DMS 273 (cell line): ENCODE measurements around the gene NPW.

Experiments
- DNase-seq: peaks from one replicate; lab custom pipeline; 2025; ENCODE audit not compliant: unreplicated experiment; lab: John Stamatoyannopoulos, UW

Gene NPW

DNA sequence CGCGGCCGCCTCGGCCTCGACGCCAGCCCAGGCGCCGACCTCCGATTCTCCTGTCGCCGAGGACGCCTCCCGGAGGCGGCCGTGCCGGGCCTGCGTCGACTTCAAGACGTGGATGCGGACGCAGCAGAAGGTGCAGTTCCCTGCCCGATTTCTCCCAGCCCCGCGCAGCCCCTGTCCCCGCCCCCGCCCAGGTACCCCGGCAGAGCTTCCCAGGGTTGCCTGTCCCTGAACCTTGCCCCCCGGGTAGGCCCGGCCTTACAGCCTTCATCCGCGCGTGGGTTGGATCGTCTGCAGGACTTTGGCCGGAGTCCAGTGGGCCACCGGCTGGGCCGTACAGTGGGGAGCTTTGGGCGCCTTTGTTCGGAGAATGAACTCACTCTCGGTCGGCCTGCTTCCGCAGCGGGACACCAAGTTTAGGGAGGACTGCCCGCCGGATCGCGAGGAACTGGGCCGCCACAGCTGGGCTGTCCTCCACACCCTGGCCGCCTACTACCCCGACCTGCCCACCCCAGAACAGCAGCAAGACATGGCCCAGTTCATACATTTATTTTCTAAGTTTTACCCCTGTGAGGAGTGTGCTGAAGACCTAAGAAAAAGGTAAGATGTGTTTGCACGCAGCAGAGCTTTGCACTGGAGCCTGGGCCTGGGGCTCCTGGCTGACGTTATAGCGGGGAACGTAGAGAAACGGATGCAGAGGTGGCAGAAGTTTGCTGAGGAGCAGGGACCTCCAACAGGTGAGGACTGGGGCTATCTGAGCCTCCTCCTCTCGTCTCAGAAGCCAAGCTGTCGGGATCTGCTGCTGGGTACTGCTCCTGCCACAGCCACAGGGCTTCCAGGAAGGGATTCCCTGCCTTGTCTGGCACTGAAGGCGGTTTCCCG, 35.0 kb upstream of the NPW start:
- DNase-seq, result peak; percentile 85

- DNase-seq, result no peak
Observed at GRCh38 chr16:1985466-1986150, 34.0 kb upstream of the NPW start.

GRCh38 chr16:1987198-1987597, 32.4 kb upstream of the NPW start:
- DNase-seq, result no peak

- peak; percentile 75 for DNase-seq
Observed at GRCh38 chr16:1989209-1990100, 30.1 kb upstream of the NPW start, which contains the start of gene SYNGR3. TSS of gene SYNGR3 (plus strand) at chr16:1989970. CDS start at chr16:1990103, 133 bp downstream.

GRCh38 chr16:1990101-1990350, 29.6 kb upstream of the NPW start:
- no peak for DNase-seq

DNA sequence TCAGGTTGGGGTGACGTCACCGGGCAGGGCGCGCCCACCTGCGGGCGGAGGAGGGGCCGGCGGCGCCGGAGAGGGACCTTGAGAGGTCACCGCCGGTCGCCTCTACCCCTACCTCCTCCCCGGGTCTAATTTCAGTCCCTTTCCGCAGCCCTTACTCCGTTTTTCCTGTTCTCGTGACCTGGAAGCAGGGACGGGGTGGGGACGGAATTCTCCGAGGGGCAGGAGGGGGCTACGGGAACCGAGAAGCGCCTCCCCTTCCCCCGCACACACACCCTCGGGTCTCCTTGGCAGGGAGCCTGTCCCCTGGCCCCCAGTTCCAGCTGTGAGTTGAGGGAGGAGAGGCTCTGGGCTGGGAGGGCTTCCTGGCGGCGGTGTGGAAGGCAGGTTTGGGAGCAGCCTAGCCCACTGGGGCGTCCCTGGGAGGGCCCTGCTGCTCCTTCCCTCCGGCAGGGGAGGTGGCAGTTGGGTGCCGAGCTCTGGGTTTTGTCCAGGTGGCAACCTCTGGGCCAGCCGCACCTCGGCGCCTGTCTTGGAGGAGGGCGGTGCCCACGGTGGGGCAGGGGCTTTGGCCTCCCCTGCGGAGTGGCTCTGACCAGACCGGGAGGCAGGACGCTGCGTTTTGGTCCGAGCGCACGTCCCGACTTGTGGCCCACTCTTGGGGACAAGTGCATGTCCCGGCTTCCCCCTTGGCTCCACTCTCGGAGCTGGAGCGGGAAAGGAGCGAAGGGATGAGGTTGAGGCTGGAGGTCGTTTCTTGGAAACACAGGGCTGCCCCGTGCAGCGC, 29.0 kb upstream of the NPW start:
- peak; percentile 45 for DNase-seq

DNA sequence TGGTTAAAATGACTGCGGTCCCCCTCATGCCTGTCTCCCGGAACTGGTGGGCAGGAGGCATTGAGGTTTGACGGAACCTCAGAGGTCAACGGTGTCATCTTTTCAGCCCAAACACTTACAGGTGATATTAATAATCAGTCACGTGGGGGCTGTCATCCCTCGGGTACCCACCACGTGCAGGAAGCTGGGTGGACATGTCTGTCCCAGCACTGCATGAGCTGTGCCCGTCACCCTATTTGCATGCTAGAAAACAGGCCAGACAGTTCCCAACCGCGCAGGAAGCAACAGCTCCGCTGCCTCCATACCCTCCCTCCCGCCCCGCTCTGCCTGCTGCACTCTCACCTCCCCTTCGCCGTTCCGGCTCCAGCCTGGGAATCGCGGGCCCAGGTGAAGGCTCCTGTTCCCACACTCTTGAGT, 28.4 kb upstream of the NPW start:
- DNase-seq, result no peak

DNA sequence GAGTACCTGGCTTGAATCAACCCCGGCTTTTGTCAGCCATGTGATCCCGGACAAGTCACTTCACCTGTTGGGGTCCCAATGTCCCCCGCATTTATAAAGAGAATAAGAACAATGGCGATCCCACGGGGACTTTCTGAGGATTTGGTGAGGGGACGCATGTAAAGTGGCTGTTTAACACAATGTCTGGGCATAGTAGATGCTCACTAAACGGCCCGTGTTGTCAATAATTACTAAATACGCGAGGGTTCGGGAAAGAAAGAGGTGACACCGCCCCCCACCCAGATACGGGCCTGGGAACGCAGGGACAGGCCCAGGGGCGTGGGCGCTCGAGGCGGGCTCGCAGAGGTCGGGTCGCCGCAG, 28.0 kb upstream of the NPW start:
- DNase-seq, result no peak

GRCh38 chr16:1991948-1992703, 27.5 kb upstream of the NPW start:
- DNase-seq, result peak; percentile 33

DNA sequence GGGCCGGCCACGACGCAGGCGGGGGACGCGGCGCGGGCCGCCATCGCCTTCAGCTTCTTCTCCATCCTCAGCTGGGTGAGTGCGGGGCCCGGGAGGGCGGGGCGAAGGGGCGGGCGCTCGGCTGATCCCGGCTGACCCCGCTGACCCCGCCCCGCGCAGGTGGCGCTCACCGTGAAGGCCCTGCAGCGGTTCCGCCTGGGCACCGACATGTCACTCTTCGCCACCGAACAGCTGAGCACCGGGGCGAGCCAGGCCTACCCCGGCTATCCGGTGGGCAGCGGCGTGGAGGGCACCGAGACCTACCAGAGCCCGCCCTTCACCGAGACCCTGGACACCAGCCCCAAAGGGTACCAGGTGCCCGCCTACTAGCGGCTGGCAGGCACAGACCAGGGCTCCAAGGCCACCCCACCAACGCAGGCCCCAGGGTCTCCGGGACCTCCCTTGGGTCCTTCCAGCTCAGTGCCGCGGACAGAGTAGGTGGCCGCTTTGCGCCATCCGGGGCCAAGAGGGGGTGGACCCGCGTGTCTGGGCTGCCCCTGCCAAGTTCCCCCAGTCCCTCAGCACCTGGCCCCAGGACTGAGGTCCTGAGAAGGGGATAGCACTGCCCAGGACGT, 26.8 kb upstream of the NPW start:
- DNase-seq, result no peak

GRCh38 chr16:1993731-1994131, 25.9 kb upstream of the NPW start:
- peak; percentile 47 for DNase-seq

GRCh38 chr16:1997494-1998359, 21.9 kb upstream of the NPW start:
- no peak for DNase-seq

DNA sequence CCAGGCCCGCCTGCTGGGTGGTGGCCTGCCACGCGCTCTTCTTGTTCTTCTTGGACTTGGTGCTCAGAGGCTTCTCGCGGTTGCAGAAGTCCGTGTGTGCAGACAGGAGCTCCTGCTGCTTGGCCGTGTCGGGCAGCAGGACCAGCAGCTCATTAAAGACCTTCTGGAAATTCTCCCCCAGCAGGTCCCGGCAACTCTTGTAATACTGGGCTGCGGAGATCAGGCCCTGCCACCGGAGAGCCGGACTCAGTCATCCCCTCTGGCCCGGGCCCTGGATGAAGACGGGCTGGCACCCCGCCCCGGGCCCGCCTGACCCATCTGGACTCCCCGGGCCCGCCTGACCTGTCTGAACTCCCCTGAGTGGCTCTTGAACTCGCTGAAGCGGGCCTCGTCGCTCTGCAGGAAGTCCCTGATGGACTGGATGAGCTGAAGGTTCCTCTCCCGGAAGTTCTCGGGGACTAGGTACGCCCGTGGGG, 21.2 kb upstream of the NPW start:
- DNase-seq, result no peak

DNA sequence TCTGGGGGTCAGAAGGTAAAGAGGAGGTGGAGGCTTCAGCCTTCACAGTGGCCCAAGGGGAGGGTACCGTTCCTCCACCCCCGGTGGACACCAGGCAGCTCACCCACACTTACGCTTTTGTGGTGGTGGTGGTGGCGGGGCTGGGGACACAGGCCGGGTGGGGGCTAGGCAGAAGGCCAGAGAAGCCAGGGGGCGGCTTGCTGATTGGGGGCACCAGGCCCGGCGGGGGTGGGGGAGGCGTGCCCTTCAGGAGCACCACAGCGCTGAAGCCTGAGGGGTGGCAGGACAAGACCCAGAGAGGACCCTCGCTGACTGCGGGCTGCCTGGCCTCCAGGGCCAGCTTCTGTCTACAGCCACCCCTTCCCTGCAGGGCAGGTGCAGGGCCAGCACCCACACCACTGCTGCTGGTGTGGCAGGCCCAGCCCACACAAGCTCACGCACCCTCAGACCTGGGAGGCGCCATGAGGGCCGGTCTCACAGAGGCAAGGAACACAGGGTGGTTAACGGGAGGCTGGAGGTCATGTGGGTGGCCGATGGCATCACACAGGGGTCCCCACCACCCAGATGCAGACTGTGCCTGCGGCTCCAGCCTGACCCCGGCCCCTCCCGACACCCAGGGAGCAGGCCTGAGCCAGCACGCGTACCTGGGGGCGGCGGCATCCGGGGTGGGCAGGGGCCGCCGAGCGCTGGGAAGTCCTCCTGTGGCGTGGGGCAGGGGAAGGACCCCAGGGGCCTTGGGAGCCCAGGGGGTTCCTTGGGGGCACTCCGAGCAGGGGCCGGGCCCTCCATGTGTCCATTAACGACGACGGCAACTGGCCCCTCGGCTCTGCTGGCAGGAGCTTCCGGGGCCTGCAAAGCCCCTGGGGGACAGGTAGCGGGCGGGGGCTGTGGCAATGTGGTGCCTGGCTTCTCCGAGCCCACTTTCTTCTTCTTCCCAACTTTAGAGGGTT, 20.5 kb upstream of the NPW start:
- no peak for DNase-seq

- DNase-seq, result no peak
Observed at GRCh38 chr16:1999866-2000514, 19.6 kb upstream of the NPW start.

DNA sequence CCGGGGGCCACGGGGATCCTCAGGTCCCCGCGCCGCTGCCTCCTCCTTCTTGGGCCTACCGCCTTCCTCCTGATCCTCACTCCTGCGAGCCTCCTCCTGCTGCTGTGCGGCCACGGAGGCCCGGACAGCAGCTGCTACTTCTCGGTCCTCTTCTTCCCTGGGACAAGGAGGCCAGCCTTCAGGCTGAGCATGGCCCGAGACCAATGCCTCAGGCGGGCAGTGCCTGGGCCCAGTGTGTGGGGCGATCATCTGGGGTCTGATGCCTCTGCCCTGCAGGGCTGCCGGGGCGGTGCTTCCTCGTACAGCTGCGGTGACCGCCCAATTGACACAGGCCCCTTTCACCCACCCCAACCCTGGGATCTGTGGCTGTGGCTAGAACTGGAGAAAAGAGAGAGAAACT, 18.6 kb upstream of the NPW start:
- no peak for DNase-seq
